NCI-H2029 treated with DMSO at 0.1 percent for 48 hours (cell line): ENCODE measurements around the gene GRK5.

Experiments
- DNase-seq: peaks from one replicate; lab custom pipeline; 2025; lab: John Stamatoyannopoulos, UW

Gene GRK5

GRCh38 chr10:119443970-119444660 is 236.7 kb downstream of the GRK5 start:
- DNase-seq, result no peak

- DNase-seq, result no peak
Measured at GRCh38 chr10:119444866-119445265, 237.5 kb downstream of the GRK5 start.

GRCh38 chr10:119445311-119445934 is 238.1 kb downstream of the GRK5 start:
- no peak for DNase-seq

GRCh38 chr10:119445935-119446317 is 238.6 kb downstream of the GRK5 start:
- DNase-seq, result no peak

GRCh38 chr10:119446441-119447277 is 239.3 kb downstream of the GRK5 start:
- DNase-seq, result no peak

- DNase-seq, result no peak
Measured at GRCh38 chr10:119447421-119447820, 240.1 kb downstream of the GRK5 start.

GRCh38 chr10:119447823-119448546 is 240.6 kb downstream of the GRK5 start:
- DNase-seq, result no peak

GRCh38 chr10:119448628-119449584 is 241.5 kb downstream of the GRK5 start:
- DNase-seq, result no peak

GRCh38 chr10:119449760-119450461 is 242.5 kb downstream of the GRK5 start:
- no peak for DNase-seq

- DNase-seq, result no peak
Measured at GRCh38 chr10:119450606-119451299, 243.4 kb downstream of the GRK5 start.

GRCh38 chr10:119451300-119451896 is 244.0 kb downstream of the GRK5 start:
- no peak for DNase-seq

- DNase-seq, result no peak
Measured at GRCh38 chr10:119452396-119452795, 245.0 kb downstream of the GRK5 start.

- DNase-seq, result no peak
Measured at GRCh38 chr10:119453313-119453712, 245.9 kb downstream of the GRK5 start.

- DNase-seq, result no peak
Measured at GRCh38 chr10:119454316-119454715, 246.9 kb downstream of the GRK5 start.

GRCh38 chr10:119454990-119455389 is 247.6 kb downstream of the GRK5 start:
- no peak for DNase-seq

GRCh38 chr10:119455609-119456434 is 248.5 kb downstream of the GRK5 start:
- no peak for DNase-seq

- no peak for DNase-seq
Measured at GRCh38 chr10:119456435-119456810, 249.1 kb downstream of the GRK5 start.

- no peak for DNase-seq
Measured at GRCh38 chr10:119457966-119458766, 250.8 kb downstream of the GRK5 start.
